ENCODE data around the gene ATXN7. TPM values are rescaled to one million over a fixed set of nuclear protein-coding genes. Genes with fewer than 3 reads are reported as not detected.

ATXN7 gene
- total and polyA plus RNA-seq, 10 of the 15 experiments (the other 5 are each of a cell fraction or from before 2014, with no cell fraction given), result 0.83 to 24.6 (median 8.5) TPM

- in situ Hi-C loops (cut with MboI), result no loop called here
- Histone ChIP-seq H3K79me2 (ENCODE audit: control insufficient read depth, insufficient read depth, low read length) (peaks cover 23% of the 10 kb centered on the region), H3K4me3 (no peak overlapping the region), H3K4me2 (ENCODE audit: control insufficient read depth, insufficient read depth) (no peak overlapping the region), H3K36me3 (ENCODE audit: control insufficient read depth in 2 of 2, insufficient read depth in 2 of 2, low read length in 1 of 2) (peaks cover 2 to 3% of the 10 kb centered on the region in 2 experiments), H3K27me3 (replicated peaks in 1 of 2; ENCODE audit: control insufficient read depth in 2 of 2, insufficient read depth in 2 of 2, low read length in 1 of 2) (no peaks in the 10 kb centered on the region), H3K4me1 (ENCODE audit: control insufficient read depth, insufficient read depth, low read length) (peaks cover 24% of the 10 kb centered on the region), H3K9me3 (replicated peaks; ENCODE audit: control insufficient read depth, insufficient read depth, low read length) (no peaks in the 10 kb centered on the region), H4K20me1 (ENCODE audit: control insufficient read depth, insufficient read depth) (peaks cover 4% of the 10 kb centered on the region; the same call in 1 of the 2 replicates), H2AFZ (ENCODE audit: control insufficient read depth, low read depth, low read length) (no peak overlapping the region), H3K9ac (ENCODE audit: control insufficient read depth, insufficient read depth, low read length) (no peak overlapping the region), H3K27ac (ENCODE audit: control insufficient read depth, insufficient read depth) (no peak overlapping the region)
- POLR2A ChIA-PET, result no interaction called here
- TF ChIP-seq KLF5 (IDR thresholded peaks at IDR 0.05; ENCODE audit: partially characterized antibody) (no peak), SUPT20H (IDR thresholded peaks at IDR 0.05; ENCODE audit: borderline replicate concordance, control insufficient read depth, low read depth, low read length) (no peak), ZBTB40 (IDR thresholded peaks at IDR 0.05; ENCODE audit: borderline replicate concordance) (no peak), CREM (IDR thresholded peaks at IDR 0.05; ENCODE audit: low read depth) (no peak), REST (IDR thresholded peaks at IDR 0.05; ENCODE audit: low read depth, low read length) (no peak), BMI1 (IDR thresholded peaks at IDR 0.05; ENCODE audit: borderline replicate concordance) (no peak), E2F8 (IDR thresholded peaks at IDR 0.05; ENCODE audit: low read depth, partially characterized antibody) (no peak), BCL11A (IDR thresholded peaks at IDR 0.05; ENCODE audit: low read depth, low read length) (no peak)
- FAIRE-seq, result no peak
- RAD21 ChIA-PET (ENCODE audit: unreplicated experiment), result no interaction called here
- 79% methylated on average over 4 of the region's 4 CpGs for WGBS (ENCODE audit: insufficient coverage, insufficient replicate concordance, low lambda C conversion rate, missing lambda C conversion rate)
- intact Hi-C loops (cut with micrococcal nuclease; ENCODE audit: unreplicated experiment), result no loop called here
- BruUV-seq (replicated peaks), result no TSS peak
- DNase-seq (ENCODE audit: low read depth, low spot score), result no peak
- no peak for ATAC-seq
- CTCF ChIA-PET, result interaction anchor here (0.6 to 1.5 kb wide), 2 partner anchors 10 to 30 kb away, joined by 3 read pairs; no protein-coding TSS in a partner anchor
- SMC1A ChIA-PET (ENCODE audit: uncharacterized antibody, unreplicated experiment), result interaction anchor here (0.9 kb wide), 1 partner anchor 23 kb away, joined by 3 read pairs; no protein-coding TSS in a partner anchor
Measured at GRCh38 chr3:63940389-63940757, 76.7 kb downstream of the ATXN7 start.

Measured in GM12878 (cell line).